Measurements from ENCODE around the gene DEFB131A.
"Not testable (repeated sequence)": the region's sequence is repeated elsewhere in the genome, so short reads cannot be mapped to it uniquely, and the experiment has no call there.

Gene DEFB131A

GRCh38 chr4:9493589-9493988, 49.4 kb downstream of the DEFB131A start:
- not testable (repeated sequence) for FAIRE-seq; DNase-seq (ENCODE audit: extremely low spot score, insufficient read length, low read depth)

- not testable (repeated sequence) for FAIRE-seq; DNase-seq (ENCODE audit: extremely low spot score, insufficient read length, low read depth)
These were observed 50.2 kb downstream of the DEFB131A start for GRCh38 chr4:9494256-9495035.

GRCh38 chr4:9495443-9495842, 51.2 kb downstream of the DEFB131A start:
- not testable (repeated sequence) for DNase-seq (ENCODE audit: extremely low spot score, insufficient read length, low read depth); FAIRE-seq

- FAIRE-seq; DNase-seq (ENCODE audit: extremely low spot score, insufficient read length, low read depth): not testable (repeated sequence)
These were observed 53.6 kb downstream of the DEFB131A start for GRCh38 chr4:9497575-9498467.

GRCh38 chr4:9498468-9499040, 54.3 kb downstream of the DEFB131A start:
- DNase-seq (ENCODE audit: extremely low spot score, insufficient read length, low read depth); FAIRE-seq: not testable (repeated sequence)

GRCh38 chr4:9499974-9500487, 55.8 kb downstream of the DEFB131A start:
- FAIRE-seq; DNase-seq (ENCODE audit: extremely low spot score, insufficient read length, low read depth): not testable (repeated sequence)
